K562 treated with DMSO at 1 percent for 12 hours (cell line): ENCODE results near the gene CREBRF. TPM values are rescaled to one million over a fixed set of nuclear protein-coding genes. Genes with fewer than 3 reads are reported as not detected.

Source experiments
- total RNA-seq: library from RNA; unstranded; fragments of 300-600 nt; gene quantifications from 2 replicates; pipeline ENCODE4 v1.2.3, GENCODE V29; 2022; ENCODE audit not compliant: insufficient read depth

The CREBRF gene
- 1.2 and 6.2 TPM in 2 replicates for total RNA-seq

GRCh38 chr5:173055983-173056782, at the start of gene CREBRF:
CREBRF (plus strand) TSS chr5:173056352; CDS start chr5:173080776, 24,424 bp downstream.

DNA sequence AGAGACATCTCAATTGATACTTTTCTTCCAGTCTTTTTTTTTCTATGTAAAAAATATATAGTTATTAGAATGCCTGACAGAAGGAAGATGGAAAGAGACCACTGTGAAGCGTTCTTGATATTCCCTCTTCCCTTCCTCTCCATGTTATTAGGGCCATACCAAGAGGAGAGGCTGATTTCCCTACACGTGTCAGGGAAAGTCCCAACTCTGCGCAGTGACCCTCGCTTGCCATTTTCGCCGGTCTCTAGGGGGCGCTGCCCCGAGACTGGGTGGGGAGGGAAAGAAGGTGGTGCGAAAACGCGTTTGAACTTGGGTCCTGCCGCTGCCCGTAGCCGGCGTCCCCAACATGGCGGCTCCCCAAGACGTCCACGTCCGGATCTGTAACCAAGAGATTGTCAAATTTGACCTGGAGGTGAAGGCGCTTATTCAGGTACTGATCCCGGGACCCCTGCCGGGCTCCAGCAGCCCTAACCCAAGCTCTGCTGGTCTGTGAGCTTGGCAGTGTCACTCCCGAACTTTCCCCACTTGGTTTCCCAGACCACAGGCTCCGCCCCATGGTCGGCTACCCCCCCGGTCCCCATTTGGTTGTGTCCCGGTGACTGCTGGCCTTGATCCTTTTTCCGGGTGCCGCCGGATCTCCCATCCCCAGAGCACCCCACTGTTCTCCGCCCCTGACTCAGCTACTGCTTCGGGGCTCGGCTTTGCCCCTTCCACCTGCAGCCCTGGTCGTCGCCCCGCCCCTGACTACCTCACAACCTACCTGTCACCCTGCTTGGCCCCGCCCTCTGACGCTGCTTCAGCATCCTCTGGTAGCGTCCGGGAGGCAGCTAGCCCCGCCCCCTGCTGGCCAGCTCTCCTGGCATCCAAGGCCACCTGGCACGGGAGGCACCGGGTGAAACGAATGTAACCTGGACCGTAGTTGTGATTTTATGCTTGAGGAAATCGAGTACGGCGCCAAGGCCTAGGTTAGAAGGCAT, 88.3 kb downstream of the CREBRF start, which contains the start of gene BNIP1:
BNIP1 (plus strand) TSS at position 332 of the 977 bp plus-strand sequence; CDS start at position 347, 15 bp downstream.

Other genes starting within 250 kb of the CREBRF start
- 23.3 and 47.8 TPM in 2 replicates for gene ERGIC1, start 222.1 kb upstream of the CREBRF start, total RNA-seq
- 72.9 and 83.8 TPM in 2 replicates for gene RPL26L1, start 96.9 kb upstream of the CREBRF start, total RNA-seq
- 139 and 150 TPM in 2 replicates for gene ATP6V0E1, start 72.6 kb upstream of the CREBRF start, total RNA-seq
- 9.8 and 12.9 TPM in 2 replicates for gene BNIP1, start 88.2 kb downstream of the CREBRF start, total RNA-seq
- gene NKX2-5, start 178.9 kb downstream of the CREBRF start, total RNA-seq = not detected in 2 replicates